Forelimb muscle (tissue), 1 donor: ENCODE results near the gene GLO1. TPM values are rescaled to one million over a fixed set of nuclear protein-coding genes. Genes with fewer than 3 reads are reported as not detected.
"Not testable (repeated sequence)": the region's sequence is repeated elsewhere in the genome, so short reads cannot be mapped to it uniquely, and the experiment has no call there.

Experiments
- DNase-seq: peaks from one replicate; pipeline ENCODE4 v3.0.0-alpha.2; 2013; ENCODE audit warnings: low read depth
- polyA plus RNA-seq: library from polyadenylated mRNA; unstranded; fragments of 120-200 nt; gene quantifications from one replicate; pipeline ENCODE4 v1.2.1, GENCODE V29; 2013; ENCODE audit not compliant: insufficient read length

Gene GLO1
- polyA plus RNA-seq, 1 donor: 111 TPM

DNA sequence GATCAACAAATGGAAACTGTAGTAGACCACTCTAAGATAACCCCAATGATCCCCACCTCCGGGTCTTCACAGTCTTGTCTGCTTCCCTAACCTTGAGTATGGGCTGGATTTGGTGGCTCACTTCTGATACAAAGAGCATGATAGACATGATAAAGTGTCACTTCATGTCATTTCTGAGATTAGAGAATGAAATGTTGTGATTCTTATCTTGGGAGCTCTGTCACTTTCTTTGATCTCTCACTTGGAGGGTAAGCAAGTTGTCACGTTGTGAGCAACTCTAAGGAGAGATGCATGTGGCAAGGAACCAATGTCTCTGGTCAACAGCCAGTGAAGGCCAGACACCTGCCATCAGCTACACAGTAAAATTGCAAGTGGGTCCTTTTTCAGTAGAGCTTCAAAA lies 3.0 kb upstream of the GLO1 start:
- no peak for DNase-seq

DNA sequence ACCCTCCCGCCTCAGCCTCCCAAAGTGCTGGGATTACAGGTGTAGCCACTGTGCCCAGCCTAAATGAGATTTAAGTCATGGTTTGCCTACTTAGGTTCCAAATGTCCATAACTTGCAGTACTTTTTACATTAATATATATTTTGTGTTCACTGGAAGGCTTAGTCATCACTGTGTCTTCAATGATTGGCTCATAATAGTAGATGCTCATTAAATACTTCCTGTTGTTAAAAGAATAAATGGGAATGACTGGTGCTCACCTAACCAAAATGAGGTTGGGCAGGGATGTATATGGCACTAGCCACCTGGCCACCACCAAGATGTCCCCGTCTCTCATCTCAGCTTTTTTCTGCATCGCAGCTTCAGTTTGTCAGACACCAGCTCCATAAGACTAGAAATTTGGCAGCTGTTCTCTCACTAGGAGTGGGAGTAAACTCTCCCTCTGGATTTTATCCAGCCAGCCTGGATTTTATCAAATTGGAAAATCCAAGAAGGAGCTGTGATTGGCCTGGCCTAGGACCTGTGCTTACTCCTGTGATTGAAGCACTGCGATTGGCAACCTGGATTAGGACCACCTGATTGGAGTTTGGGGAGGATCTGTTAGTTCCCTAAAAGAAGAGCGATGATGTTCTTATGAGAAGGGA lies 1.1 kb upstream of the GLO1 start:
- no peak for DNase-seq

DNA sequence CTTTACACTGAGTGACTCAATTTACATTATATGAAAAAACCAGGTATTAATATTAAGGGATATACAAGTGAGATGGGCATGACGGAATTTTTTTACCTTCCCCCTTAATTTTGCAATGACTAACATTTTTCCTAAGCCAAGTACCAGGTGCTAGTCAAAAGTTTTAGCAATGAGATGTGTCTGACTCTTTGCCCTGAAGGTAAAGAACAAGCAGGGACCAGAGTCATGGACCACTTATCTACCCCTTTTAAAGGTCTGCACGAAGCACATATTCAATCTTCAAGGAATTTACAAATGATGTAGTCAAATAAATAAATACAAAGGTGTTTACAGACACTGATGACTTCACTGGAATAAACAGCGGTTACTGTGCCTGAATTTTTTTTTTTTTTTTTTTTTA lies 1.4 kb downstream of the GLO1 start:
- no peak for DNase-seq

GRCh38 chr6:38699702-38700101 lies 3.2 kb downstream of the GLO1 start:
- DNase-seq: not testable (repeated sequence)

GRCh38 chr6:38697846-38698245 lies 5.1 kb downstream of the GLO1 start:
- DNase-seq: no peak

DNA sequence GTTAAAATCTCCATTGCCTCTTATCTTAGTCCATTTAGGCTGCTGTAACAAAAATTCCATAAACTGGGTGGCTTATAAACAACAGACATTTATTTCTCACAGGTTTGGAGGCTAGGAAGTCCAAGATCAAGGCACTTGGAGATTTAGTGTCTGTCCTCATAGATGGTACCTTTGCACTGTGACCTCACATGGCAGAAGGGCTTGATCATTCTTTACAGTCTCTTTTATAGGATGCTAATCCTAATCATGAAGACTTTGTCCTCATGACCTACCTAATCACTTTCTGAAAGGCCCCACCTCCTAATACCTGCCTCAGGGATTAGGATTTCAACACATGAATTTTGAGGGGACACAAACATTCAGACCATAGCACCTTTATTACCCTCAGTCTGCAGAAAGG lies 6.6 kb downstream of the GLO1 start:
- DNase-seq: no peak

DNA sequence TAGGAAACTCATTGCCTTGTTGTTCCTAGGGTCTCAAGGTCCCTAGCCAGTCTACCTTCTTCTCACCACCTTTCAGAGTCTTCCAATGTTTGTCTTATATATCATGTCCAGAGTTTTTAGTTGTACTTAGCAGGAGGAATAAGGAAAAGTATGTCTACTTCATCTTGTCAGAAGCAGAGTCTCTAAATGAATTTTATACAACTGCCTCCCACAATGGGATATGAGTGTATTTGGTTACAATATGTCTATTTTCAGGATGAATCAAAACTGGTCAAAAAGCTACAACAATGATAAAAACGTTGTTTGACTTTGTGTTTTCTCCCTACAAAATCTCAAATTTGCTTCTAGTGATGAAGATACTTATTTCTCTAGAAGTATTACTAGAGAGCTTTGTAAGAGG lies 7.0 kb downstream of the GLO1 start:
- no peak for DNase-seq

DNA sequence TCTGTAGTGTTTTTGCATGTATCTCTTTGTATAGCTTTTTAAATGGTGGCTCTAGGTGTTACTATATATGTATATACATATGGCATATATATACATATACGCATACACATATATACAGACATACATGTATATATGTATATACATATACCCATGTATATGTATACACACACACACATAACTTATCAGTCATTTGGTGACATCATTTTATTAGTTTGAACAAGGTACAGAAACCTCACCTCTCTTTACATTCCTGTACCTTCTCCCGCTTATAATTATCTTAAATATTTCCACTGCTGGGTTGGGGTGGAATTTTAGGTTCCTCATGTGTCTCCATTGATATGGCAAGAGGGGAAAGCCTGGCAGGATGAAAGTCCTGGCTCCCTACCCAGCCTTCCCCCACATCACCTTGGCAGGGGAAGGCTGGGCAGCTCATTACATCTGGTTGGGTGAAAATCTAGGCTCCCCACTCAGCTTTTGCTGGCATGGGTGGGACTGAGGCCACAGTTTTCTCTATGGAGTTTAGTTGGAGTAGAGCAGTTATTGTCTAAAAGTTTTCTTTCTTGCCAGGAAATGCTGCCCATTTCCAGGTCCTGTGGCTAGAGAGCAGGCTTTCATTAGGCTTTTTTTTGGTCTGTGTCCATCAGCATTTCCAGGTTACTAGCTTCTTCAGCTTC lies 7.6 kb downstream of the GLO1 start:
- no peak for DNase-seq

GRCh38 chr6:38688579-38689087 lies 14.3 kb downstream of the GLO1 start:
- DNase-seq: no peak

DNA sequence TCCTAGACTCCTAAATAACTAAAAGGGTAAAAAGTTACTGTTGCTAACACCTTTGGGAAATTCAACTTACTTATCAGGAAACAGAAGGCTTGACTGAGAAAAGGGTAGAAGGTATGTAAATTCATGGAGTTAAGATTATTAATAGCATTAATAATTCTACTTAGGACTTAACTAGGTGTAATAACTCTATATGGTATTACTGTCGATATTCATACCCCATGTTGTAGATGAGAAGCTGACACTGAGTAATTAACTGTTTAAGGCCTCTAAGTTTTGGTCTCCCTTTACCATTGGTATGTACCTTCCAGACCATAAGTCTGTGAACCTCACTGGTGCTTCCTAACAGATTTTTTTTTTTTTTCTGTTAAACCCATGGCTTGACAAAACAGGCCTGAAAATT lies 15.4 kb downstream of the GLO1 start:
- no peak for DNase-seq

DNA sequence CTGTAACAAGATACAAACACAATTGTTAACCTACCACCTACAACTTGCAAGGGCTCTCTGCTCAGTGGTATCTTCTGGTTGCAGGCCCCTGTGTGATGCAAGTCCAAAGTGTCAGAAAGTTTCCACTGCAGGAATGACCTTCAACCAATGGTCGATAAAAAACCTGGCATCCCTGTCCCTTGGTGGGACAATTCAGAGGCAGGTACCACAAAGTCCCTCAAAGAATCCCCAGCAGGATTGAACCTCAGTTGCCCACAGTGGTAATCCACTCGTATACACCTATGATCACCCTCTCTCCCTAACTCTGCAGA lies 15.9 kb downstream of the GLO1 start:
- DNase-seq: no peak

DNA sequence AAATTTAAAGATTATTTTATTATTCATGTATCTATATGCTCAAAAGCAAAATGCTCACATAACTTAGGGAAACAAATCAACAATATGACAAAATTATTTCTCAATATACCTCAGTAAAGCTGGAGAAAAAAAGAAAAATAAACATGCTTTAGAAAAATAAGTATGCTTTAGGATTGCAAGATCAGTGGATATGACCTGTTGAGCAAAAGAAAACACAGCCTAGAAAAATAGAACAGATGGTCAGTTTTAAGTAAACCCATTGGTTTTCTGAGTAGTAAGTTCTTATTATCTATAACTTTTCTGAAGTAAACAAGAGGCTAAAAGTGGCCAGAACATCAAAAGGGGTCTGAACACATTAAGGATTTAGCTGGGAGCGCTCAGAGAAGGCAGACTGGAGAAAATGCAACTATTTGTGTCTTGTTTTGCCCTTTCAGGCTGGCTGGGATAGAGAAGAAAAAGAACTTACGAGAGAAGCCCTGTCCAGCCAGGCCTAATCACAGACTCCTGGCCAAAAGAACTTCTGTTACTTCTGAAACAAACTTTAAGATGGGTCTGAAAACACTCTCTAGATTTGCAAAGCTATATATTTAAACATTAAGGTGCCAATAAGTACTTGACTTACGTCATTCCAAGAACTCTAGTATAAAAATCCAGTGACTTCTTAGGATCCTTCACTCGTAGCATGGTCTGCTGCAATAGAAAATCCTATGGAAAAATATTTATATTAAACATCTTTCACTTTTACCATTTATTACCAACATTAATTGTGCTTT lies 16.5 kb downstream of the GLO1 start:
- DNase-seq: no peak

- no peak for DNase-seq
These were observed 18.0 kb downstream of the GLO1 start for GRCh38 chr6:38684904-38685303.

- no peak for DNase-seq
These were observed 18.7 kb downstream of the GLO1 start for GRCh38 chr6:38684237-38684636.

- DNase-seq: no peak
These were observed 21.1 kb downstream of the GLO1 start for GRCh38 chr6:38681850-38682249.

DNA sequence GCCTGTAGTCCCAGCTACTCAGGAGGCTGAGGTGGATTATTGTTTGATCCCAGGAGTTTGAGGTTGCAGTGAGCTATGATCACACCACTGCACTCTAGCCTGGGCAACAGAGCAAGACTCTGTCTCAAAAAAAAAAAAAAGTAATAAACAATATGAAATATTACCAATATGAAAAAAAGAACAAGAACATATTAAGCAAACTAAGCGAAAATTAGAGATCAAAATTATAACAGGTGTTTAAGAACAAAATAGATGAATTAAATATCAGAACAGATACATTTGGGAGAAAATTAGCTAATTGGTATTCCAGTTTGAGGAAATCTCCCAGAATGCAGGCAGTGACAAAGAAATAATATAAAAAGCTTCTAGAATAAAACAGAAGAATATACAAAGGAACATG lies 23.3 kb downstream of the GLO1 start:
- DNase-seq: no peak

DNA sequence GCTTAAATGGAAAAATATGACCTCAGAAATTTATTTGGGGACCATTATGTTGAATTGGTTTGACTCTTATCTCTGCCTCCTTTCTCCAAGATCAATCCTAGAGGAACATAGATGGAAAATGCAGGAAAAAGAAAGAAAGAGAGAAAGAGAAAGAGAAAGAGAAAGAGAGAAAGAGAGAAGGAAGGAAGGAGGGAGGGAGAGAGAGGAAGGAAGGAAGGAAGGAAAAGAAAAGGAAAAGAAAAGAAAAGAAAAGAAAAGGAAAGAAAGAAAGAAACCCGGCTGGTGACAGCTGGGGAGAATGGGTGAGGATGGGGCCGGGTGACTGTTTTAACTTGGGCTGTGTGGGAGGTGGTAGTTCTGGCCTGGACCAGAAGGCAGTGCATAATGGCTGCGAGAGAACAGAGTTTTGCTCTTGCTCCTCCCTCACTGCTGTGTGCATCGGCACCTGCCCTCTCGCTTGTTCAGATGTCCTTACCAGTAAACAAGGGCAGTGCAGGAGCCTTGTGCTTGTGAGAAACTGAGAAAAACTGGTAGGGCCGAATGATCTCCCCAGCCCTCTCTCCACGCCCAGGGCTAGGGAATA lies 24.7 kb downstream of the GLO1 start:
- DNase-seq: no peak

GRCh38 chr6:38676974-38677544 lies 25.9 kb downstream of the GLO1 start:
- DNase-seq: no peak

DNA sequence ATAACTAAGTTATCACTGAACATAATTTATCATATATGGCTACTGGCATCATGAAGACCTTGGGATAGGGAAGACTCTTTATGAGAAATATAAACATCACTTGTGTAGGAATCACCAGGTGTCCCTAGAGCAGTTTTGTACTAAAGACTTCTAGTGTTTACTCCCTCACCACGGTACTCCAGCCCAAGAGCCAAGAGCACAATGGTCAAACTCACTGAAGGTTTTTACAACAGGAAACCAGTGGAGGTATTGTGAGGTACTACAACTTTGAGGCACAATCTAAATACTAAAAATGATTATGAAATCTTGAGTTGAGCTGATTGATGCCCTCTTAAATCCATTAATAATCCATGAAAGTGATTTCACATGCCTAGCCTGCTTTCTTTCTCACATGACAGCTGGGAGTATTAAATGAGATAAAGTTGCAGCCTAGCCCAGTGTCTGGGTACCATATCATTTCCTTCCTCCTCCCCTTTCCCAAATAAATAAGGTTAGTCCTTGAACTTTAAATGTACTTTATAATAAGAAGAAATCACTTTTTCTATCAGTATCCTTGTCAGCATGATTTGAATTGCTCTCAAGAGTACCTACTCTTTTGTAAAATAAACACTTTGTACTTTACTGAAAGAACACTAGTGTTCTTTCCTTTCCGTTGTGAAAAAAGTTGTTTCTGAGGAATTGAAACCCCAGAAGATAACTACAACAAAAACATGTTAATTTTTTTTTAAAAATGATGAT lies 26.5 kb downstream of the GLO1 start:
- DNase-seq: no peak

DNA sequence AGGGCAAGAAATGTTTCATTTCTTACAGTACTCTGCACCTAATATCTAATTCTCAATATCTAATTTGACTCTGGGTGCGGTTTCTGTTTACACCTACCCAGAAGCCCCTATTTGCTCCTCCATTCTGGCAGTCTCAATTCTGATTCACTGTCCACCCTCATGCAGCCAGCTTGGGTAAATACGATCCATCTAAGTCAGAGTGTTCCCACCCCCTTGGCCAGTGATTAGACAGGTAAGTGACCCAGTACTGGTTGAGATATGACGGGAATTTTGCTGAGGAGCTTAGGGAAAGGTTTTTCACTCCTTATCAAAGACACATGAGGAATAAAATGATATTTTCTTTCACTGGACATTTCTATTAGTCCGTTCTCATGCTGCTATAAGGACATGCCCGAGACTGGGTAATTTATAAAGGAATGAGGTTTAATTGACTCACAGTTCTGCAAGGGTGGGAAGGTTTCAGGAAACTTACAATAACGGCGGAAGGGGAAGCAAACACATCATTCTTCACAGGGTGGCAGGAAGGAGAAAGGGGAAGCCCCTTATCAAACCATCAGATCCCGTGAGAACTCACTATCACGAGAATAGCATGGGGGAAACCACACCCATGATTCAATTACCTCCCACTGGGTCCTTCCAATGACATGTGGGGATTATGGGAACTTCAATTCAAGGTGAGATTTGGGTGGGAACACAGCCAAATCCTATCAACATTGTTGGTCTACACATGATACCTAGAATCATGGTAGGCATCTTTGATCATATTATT lies 29.4 kb downstream of the GLO1 start:
- no peak for DNase-seq
